HG03575 (cell line): ENCODE data around the gene MIDN.

Experiments used
- ATAC-seq: cut with Tn5 transposase; IDR thresholded peaks from one replicate; pipeline ENCODE4 v1.9.1; 2021; ENCODE audit not compliant: unreplicated experiment, insufficient number of reproducible peaks, low FRiP score; ENCODE audit errors: extremely low read depth

MIDN gene

DNA sequence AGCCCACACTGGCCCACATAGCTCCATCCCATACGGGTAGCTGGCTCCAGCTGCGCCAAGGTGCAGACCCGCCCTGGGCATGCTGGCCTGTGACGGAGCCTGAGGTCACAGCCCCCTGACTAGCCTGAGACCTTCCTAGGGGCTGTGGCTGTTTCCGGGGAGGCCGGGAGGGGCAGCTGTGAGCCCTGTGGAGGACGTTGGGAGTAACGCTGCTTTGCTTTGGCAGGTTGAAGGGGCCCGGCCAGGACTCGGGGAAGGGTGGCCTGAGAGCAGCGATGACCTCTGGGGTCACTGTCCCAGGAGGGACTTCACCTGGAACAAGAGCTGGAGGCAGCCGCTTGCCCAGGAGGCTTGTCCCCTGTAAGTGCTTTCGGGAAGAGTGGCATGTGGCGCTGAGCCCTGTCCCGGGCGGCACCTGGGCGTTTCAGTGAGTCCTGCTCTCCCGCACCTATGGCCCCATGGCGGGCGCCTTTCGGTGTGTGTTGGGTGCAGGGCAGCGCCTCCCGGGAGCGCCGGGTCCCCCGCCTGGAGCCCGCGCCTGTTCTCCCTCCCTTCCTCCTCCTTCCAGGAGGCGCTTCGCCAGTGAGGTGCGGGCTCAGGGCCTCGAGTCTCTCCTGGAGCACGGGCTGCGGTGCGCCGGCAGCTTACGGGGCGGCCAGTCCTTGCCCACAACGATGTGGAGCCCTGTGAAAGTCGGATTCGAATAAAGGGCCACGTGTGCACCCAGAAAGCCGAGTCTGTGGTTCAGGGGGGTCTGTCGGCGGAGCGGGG, 25.9 kb downstream of the MIDN start:
- no peak for ATAC-seq

DNA sequence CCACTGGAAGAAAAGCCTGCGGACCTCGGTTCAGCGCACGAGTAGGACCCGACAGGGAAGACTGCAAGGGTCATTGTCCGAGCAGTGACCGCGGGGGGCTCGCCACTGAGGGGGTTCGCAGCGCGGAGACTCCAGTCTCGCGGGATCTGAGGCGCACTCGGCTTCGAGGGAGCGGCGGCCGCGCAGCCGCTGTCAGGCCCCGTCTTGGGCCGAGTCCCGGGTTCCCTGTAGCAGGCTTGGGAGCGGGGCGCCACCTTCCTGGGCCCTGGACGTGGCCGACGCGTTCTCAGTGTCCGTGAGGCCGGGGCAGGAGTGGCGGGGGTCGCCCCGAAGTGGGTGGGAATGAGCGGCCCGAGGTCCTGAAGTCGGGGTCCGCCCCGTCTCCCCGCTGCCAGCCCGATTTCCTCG, 26.5 kb downstream of the MIDN start:
- no peak for ATAC-seq

DNA sequence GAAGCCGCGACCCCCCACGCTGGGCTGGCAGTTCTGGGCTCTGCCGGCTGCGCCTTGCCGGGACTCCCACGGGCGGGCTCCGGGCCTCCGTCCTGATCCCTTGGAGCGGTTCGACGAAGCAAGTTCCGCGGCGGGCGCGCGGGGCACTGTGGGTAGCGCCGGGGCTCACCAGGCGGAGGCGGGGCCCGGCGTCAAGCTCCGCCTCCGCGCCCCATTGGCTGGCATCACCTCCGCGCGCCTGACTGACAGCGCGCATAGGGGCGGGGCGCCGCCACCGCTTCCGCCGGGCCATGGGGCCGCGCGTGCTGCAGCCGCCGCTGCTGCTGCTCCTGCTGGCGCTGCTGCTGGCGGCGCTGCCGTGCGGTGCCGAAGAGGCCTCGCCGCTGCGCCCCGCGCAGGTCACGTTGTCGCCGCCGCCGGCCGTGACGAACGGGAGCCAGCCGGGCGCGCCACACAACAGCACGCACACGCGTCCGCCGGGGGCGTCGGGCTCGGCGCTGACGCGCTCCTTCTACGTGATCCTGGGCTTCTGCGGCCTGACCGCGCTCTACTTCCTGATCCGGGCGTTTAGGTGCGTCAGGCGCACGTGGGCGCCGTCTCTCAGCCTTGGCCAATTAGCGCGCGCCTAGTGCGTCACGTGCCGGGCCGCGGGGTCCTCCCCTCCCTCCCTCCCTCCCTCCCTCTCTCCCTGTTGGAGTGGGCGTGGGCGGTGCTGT, 27.0 kb downstream of the MIDN start, which contains the start of gene FAM174C:
Gene FAM174C, plus strand, starts transcription at position 271 of the 716 bp plus-strand sequence. Its CDS starts 20 bp downstream, at position 291.
- no peak for ATAC-seq

DNA sequence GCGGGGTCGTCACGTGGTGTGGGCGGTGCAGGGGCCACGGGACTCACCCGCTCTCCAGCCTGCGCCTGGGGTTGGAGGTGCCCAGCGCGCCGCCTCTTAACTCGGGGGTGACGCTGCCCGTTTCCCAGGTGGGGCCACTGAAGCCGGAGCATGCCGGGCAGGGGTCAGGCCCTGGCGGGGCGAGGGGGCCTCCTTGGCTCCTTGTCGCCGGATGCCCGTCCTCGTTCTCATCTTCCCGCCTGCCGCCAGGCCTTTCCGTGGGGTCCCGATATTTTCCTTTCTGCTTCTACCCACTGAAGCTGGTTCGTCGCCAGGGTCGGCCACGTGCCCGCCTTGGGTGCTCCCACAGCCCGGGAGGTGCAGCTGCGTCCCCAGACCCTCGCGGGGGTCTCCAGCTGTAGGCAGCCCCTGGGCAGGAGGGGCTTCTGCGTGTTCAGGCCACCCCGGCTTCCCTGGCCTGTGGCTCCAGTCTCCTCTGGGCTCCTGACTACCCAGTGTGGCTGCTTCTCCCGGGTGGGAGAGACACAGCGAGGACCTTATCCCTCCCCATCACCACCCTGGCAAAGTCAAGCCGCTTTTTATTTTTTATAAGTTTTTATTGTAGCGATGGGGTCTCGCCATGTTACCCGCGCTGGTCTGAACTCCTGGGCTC, 27.7 kb downstream of the MIDN start:
- no peak for ATAC-seq

DNA sequence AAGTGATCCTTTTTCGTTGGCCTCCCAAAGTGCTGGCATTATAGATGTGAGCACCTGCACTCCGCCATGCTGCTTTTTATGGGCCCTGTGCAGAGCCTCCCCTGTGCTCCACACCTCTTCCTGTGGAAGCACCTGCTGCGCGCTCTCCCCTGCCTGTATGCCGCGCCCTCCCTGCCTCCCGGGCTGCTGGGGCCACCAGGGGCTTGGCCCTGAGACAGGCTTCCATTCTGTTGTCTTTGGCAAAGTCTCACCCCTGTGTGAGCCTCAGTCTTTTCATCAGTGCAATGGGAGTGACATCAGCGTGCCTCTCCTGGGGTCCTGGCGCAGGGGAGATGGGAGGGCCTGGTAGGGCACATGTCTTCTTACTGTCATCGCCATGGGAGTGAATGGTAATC, 28.2 kb downstream of the MIDN start:
- ATAC-seq: no peak

DNA sequence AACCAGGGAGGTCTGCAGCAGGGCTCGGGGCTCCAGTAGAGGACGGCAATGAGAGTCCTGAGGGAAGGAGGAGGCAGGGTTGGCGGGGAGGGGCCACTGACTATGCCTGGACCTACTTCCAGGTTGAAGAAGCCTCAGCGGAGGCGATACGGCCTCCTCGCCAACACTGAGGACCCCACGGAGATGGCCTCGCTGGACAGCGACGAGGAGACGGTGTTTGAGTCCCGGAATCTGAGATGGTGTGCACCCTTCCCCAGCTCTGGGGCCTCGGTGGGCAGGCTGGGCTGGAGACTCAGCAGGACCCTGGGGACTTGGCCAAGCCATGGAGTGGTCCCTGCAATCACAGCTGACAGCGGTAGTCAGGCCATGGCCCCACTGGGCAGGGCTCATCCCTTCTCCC, 28.7 kb downstream of the MIDN start:
- ATAC-seq: no peak

DNA sequence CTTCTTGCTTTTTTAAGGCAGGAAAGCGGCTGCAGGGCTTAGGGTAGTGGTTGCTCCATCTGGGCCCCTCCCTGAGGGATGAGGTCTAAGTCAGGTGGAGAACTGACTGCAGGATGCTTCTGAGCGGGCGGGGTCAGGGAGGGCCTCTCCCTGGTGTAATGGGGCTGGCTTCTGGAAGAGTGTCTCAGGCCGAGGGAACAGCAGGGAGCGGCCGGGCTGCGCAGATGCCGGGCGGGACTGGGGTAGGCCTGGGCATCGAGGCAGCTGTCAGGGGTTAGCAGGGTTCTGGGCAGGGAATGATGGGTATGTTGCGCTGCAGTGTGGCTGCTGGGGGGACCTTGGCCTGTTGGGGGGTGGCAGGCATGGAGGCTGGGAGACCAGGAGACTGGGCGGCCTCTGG, 29.7 kb downstream of the MIDN start:
- no peak for ATAC-seq

DNA sequence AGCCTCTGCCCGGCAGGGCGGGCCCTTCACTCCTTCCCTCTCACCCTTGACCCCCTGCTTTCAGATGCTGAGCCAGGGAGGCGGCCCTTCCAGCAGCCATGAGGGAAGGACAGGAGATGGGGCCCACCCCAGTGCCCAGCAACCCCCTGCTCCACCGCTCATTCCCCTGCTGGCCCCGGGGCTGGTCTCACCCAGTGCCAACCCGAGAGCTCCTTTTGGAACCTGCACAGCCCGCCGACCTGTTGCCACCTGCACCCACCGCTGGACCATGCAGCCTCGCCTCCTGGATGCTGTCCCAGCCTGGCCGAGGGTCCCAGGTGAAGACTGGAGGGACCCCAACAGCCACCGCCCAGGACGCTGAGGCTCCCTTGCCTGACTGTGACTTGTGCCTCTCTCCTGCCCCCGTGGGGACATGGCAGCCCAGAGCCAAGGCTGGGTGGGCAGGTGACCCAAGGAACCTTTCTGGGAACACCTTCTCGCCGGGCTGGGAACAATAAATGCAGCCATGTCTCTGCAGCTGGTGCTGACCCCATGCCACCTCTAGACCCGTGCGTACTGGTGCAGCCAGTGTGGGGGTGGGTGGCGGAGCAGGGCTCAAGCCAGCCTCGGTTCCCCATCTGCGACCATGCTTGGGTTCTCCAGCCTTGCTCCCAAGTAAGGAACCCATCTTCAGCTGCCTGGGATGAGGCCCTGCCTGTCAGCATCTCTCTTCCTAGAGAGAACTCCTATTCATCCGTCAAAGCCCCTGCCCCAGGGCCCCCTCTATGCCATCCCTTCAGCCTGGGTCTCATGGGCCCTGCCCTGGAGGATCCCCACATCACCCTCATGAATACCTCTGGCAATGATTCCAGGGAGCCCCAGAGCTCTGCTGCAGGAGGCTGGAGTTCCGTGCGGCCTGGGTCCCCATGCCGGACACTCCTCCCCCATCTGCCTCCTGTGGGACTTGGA, 30.6 kb downstream of the MIDN start:
- ATAC-seq: no peak

DNA sequence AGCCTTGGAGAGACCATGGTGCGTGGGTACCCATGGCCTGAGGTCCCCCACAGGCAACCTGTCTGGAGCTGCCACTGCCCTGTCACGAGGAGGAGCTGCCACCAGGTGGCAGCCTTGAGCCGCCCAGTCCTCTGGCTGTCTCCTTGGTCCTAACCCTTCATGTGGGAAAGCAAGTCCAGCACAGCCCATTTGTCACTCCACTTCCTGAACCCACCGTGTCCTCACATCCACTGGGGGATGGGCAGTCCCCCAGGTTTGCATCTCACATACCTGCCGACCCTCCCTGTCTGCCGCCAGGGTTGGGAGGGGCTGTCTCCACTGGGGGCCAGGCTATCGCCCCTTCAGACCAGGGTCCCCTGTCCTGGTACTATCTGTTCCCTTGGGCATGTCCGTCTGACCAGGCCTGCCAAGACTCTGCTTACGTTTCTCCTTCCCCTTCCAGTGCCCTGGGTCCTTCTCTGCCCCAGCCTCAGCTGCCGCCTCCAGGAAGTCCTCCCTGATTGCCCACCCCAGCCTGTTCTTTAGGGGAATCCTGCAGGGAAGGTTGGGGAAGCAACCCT, 31.5 kb downstream of the MIDN start:
- ATAC-seq: no peak

DNA sequence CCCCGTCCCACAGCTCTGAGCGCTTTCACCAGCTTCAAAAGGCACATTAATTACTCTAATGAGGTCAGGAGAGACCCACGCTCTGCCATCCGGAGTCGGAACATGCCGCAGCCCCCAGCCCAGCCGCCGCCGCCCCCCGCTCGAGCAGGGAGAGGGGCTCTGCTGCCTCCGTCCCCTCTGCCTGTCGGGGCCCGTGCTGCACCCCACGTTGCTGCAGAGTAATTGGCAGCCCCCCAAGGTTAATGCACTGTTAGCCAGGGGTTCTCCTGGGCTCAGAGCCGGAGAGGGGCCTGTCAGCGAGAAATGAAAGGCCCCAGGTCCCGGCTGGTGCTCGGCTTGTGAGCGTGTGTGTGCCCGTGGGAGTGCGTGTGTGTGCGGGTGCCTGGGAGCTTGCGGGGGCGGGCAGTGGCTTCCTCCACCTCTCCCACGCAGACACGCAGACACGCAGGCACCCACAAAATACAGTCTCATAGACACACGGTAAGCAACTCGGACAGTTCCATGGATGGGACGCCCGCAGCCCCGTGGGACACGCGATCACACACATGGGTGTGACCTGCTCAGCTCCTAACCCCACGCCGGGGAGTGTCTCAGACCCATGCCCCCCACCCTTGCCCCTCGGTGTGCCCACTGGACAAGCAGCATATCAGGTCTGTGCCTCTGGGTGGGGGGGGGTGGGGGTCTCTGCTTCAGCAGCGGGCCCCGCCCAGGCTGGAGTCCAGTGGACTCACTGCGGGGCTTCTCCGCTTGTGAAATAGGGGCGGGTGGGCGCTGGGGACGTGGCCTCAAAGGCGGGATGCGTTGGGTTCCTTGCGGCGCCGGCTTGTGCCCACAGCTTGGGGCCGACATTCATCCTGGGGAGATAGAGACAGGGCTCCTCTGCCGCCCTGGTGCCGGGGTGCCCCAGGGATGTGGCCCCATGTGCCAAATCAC, 32.5 kb downstream of the MIDN start:
- ATAC-seq: no peak

DNA sequence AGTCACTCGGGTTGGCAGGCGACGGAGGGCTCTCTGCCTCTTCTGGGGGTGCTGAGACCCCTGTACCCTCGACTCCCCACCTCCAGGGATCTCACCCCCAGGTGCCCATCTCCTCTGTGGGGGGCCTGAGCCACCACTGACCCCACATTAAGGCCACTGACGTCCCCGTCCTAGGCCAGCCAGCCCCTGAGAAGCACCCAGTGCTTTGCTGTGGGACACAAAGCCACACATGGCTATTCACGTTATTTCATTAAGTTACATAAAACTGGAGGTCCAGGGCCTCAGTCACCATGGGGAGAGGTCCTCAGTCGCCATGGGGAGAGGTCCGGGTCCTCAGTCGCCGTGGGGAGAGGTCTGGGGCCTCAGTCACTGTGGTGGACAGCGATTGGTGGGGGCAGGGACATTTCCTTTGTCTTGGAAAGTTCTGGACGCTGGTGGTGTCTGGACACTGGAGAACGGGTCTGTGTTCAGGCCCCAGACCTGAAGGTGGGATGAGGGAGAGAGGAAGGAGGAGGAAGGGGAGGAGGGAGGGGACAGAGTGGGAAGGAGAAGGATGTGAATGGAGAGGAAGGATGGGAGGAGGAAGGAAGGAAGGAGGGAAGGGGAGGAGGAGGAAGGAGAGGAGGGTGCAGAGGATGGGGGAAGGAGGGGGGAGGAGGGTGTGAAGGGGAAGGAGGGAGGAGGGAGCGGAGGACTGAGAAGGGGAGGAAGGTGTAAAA, 33.3 kb downstream of the MIDN start:
- no peak for ATAC-seq

DNA sequence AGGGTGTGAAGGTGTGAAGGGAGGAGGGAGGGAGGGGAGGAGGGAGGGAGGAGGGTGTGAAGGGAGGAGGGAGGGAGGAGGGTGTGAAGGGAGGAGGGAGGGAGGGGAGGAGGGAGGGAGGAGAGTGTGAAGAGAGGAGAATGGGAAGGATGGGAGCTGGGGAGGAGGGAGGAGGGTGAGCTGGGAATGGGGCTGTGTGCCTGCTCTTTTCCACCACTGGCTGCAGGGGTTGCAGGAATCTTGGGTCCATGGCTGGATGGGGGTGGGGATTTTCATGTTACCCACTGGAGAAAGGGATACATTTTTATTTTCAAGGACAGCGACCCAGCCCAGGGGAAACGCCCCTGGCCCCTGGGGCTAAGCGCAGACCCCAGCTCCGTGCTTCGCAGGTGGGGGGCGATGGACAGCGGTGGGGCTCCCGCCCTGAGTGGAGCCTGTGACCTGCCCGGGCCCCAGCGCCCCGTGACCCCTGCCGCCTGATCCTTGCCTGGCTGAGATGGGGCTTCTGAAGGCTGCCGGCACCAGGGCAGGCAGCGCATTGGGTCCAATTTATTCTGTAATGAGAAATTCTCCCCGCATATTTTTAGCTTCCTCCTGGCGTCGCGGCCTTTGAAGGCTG, 34.3 kb downstream of the MIDN start:
- ATAC-seq: no peak

DNA sequence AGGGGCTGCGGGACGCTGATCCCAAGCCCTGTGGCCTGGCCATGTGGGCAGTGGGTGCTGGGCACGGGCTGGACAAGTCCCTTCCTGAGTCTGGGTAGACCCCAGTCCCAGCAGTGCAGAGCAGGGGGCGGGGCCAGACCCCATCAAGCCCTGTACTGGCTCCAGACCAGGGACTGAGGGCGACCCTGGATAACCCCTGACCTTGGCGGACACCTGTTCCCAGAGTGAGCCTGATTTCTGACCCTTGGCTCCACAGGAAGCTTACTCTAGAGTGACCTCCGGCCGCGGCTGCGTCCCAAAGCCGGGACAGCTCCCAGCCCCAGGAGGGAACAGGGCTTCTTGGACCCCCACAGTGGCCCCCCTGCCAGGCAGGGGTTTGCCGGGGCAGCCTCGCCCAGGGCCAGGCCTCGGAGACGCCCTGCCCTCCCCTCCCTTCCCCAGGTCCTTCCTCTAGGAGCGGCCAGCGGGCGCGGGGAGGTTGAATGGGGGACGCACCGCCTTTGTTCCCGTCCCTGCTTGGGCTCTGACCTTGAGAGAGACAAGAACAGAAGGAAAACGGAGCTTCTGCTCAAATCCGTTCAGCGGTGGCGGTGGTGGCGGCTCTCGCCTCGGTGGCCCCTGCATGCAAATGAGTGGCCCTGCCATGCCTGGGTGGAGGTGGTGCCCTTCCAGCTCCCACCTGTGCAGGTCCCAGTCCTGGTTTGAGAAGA, 35.0 kb downstream of the MIDN start:
- no peak for ATAC-seq

DNA sequence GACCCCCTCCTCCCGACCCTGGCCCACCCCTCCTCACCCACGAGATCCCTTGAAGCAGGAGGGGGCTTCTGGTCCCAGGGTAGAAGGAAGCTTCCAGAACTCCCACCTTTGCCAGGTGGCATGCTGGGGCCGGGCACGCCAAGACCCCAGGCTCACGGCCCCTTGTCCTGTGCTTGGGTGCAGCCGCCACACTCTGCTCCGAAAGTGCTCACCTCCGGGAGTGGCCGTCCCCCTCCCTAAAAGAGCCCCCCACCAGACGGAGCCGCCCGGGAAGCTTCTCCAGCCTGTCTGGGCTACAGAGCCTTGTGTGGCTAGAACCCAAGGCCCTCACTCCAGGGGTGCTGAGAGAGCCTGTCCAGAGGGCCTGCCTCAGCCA, 35.5 kb downstream of the MIDN start:
- no peak for ATAC-seq

DNA sequence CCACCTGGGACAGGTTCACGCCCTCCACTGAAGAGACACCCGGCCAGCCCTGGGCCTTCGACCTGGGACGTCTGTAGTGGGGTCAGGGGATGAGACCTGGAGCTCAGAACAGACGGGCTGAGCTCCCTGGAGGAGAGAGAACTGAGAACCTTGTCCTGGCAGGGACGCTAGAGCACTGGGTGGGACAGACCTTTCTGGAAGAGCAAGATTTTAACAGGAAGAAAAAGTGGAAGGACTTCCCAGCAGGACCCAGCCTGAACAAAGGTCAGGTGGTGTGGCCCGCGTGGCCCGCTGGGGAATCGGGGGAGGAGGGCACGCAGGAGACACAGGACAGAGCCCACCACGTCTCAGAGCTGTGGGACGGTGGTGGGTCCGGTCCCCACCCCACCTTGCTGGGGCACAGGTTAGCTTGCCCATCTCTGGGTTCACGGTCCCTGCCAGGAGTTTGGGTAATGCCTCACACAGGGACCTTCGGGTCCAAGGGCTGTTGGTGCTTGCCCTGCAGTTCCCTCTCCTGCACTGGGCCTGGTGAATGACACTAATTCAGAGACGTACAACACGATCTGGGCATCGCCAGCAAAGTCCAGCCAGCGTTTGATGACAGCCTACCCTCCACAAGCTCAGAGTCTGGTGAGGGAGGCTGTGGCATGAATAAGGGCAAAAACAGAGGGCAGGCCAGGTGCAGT, 36.1 kb downstream of the MIDN start:
- ATAC-seq: no peak
